ENCODE data around the gene ABCC12.

- TF ChIP-seq, protein P1, sequence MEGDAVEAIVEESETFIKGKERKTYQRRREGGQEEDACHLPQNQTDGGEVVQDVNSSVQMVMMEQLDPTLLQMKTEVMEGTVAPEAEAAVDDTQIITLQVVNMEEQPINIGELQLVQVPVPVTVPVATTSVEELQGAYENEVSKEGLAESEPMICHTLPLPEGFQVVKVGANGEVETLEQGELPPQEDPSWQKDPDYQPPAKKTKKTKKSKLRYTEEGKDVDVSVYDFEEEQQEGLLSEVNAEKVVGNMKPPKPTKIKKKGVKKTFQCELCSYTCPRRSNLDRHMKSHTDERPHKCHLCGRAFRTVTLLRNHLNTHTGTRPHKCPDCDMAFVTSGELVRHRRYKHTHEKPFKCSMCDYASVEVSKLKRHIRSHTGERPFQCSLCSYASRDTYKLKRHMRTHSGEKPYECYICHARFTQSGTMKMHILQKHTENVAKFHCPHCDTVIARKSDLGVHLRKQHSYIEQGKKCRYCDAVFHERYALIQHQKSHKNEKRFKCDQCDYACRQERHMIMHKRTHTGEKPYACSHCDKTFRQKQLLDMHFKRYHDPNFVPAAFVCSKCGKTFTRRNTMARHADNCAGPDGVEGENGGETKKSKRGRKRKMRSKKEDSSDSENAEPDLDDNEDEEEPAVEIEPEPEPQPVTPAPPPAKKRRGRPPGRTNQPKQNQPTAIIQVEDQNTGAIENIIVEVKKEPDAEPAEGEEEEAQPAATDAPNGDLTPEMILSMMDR (IDR thresholded peaks at IDR 0.05; ENCODE audit: insufficient read depth, low read length), result no peak
- TF ChIP-seq, protein P2, sequence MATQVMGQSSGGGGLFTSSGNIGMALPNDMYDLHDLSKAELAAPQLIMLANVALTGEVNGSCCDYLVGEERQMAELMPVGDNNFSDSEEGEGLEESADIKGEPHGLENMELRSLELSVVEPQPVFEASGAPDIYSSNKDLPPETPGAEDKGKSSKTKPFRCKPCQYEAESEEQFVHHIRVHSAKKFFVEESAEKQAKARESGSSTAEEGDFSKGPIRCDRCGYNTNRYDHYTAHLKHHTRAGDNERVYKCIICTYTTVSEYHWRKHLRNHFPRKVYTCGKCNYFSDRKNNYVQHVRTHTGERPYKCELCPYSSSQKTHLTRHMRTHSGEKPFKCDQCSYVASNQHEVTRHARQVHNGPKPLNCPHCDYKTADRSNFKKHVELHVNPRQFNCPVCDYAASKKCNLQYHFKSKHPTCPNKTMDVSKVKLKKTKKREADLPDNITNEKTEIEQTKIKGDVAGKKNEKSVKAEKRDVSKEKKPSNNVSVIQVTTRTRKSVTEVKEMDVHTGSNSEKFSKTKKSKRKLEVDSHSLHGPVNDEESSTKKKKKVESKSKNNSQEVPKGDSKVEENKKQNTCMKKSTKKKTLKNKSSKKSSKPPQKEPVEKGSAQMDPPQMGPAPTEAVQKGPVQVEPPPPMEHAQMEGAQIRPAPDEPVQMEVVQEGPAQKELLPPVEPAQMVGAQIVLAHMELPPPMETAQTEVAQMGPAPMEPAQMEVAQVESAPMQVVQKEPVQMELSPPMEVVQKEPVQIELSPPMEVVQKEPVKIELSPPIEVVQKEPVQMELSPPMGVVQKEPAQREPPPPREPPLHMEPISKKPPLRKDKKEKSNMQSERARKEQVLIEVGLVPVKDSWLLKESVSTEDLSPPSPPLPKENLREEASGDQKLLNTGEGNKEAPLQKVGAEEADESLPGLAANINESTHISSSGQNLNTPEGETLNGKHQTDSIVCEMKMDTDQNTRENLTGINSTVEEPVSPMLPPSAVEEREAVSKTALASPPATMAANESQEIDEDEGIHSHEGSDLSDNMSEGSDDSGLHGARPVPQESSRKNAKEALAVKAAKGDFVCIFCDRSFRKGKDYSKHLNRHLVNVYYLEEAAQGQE (IDR thresholded peaks at IDR 0.05; ENCODE audit: insufficient replicate concordance, low read depth), result no peak
- TF ChIP-seq POLR2AphosphoS5 (IDR thresholded peaks at IDR 0.05; ENCODE audit: low read depth) (no peak), GABPA (IDR thresholded peaks at IDR 0.05; ENCODE audit: low read depth) (no peak)
Observed at GRCh38 chr16:48109475-48109874, 46.3 kb downstream of the ABCC12 start.
